ENCODE results near the gene SNX20. TPM values are rescaled to one million over a fixed set of nuclear protein-coding genes. Genes with fewer than 3 reads are reported as not detected.

SNX20 gene
- total RNA-seq, 1 experiment from 2014 or later = not detected

GRCh38 chr16:50659806-50660205 is 21.3 kb downstream of the SNX20 start:
- intact Hi-C loops (cut with micrococcal nuclease) = no loop called here
- Mint-ChIP-seq H3K4me3 (ENCODE audit: unreplicated experiment) (no peak overlapping the region), H3K36me3 (ENCODE audit: insufficient read depth, unreplicated experiment) (no peaks in the 10 kb centered on the region), H3K4me1 (ENCODE audit: insufficient read depth, unreplicated experiment) (no peaks in the 10 kb centered on the region), H3K27ac (ENCODE audit: low read depth, unreplicated experiment) (no peak overlapping the region), H3K27me3 (ENCODE audit: insufficient read depth, unreplicated experiment) (no peaks in the 10 kb centered on the region), H3K9me3 (ENCODE audit: unreplicated experiment) (no peaks in the 10 kb centered on the region)
- TF ChIP-seq CTCF (IDR thresholded peaks at IDR 0.05; ENCODE audit: unreplicated experiment) = no peak
- POLR2A ChIA-PET = interaction anchor here (0.6 kb wide), 1 partner anchor 612 kb away, joined by 3 read pairs; no protein-coding TSS in a partner anchor
- CTCF ChIA-PET = interaction anchor here (0.6 to 12.6 kb wide), 3 partner anchors 146 to 306 kb away, joined by 4 to 212 read pairs (median 6); partner anchors contain the start of gene BRD7
- DNase-seq (ENCODE audit: unreplicated experiment) = no peak
- no TSS peak for BruUV-seq (replicated peaks)

GRCh38 chr16:50657241-50657640 is 23.9 kb downstream of the SNX20 start:
- no peaks in the 10 kb centered on the region for H3K9me3 Mint-ChIP-seq (ENCODE audit: unreplicated experiment)
- intact Hi-C loops (cut with micrococcal nuclease) = no loop called here
- no peak overlapping the region for H3K4me3 Mint-ChIP-seq (ENCODE audit: unreplicated experiment)
- no peaks in the 10 kb centered on the region for H3K4me1 Mint-ChIP-seq (ENCODE audit: insufficient read depth, unreplicated experiment)
- no peaks in the 10 kb centered on the region for H3K27me3 Mint-ChIP-seq (ENCODE audit: insufficient read depth, unreplicated experiment)
- H3K36me3 Mint-ChIP-seq (ENCODE audit: insufficient read depth, unreplicated experiment) = no peaks in the 10 kb centered on the region
- TF ChIP-seq CTCF (IDR thresholded peaks at IDR 0.05; ENCODE audit: unreplicated experiment) = no peak
- no peak overlapping the region for H3K27ac Mint-ChIP-seq (ENCODE audit: low read depth, unreplicated experiment)
- CTCF ChIA-PET = interaction anchor here (0.6 to 1.3 kb wide), 4 partner anchors 8 to 257 kb away, joined by 3 to 7 read pairs (median 3); no protein-coding TSS in a partner anchor
- DNase-seq (ENCODE audit: unreplicated experiment) = no peak
- no TSS peak for BruUV-seq (replicated peaks)
- POLR2A ChIA-PET = interaction anchor here (0.6 kb wide), 1 partner anchor 267 kb away, joined by 3 read pairs; no protein-coding TSS in a partner anchor

GRCh38 chr16:50655558-50656055 is 25.5 kb downstream of the SNX20 start:
- no TSS peak for BruUV-seq (replicated peaks)
- ChIA-PET CTCF (interaction anchor here (0.6 kb wide), 2 partner anchors 11 to 29 kb away, joined by 3 to 4 read pairs; no protein-coding TSS in a partner anchor), POLR2A (no interaction called here)
- TF ChIP-seq CTCF (IDR thresholded peaks at IDR 0.05; ENCODE audit: unreplicated experiment) = no peak
- no peak overlapping the region for H3K27ac Mint-ChIP-seq (ENCODE audit: low read depth, unreplicated experiment)
- H3K9me3 Mint-ChIP-seq (ENCODE audit: unreplicated experiment) = no peaks in the 10 kb centered on the region
- H3K4me1 Mint-ChIP-seq (ENCODE audit: insufficient read depth, unreplicated experiment) = no peaks in the 10 kb centered on the region
- H3K36me3 Mint-ChIP-seq (ENCODE audit: insufficient read depth, unreplicated experiment) = no peaks in the 10 kb centered on the region
- no peak overlapping the region for H3K4me3 Mint-ChIP-seq (ENCODE audit: unreplicated experiment)
- DNase-seq (ENCODE audit: unreplicated experiment) = no peak
- intact Hi-C loops (cut with micrococcal nuclease) = no loop called here
- no peaks in the 10 kb centered on the region for H3K27me3 Mint-ChIP-seq (ENCODE audit: insufficient read depth, unreplicated experiment)

GRCh38 chr16:50653633-50654519 is 27.2 kb downstream of the SNX20 start:
- TF ChIP-seq CTCF (IDR thresholded peaks at IDR 0.05; ENCODE audit: unreplicated experiment) = no peak
- ChIA-PET CTCF (interaction anchor here (0.6 to 1.8 kb wide), 3 partner anchors 11 to 292 kb away, joined by 3 to 9 read pairs (median 3); no protein-coding TSS in a partner anchor), POLR2A (interaction anchor here (0.5 to 1.2 kb wide), 2 partner anchors 10 to 452 kb away, joined by 3 read pairs; no protein-coding TSS in a partner anchor)
- intact Hi-C loops (cut with micrococcal nuclease) = no loop called here
- Mint-ChIP-seq H3K27me3 (ENCODE audit: insufficient read depth, unreplicated experiment) (peaks cover under 1% of the 10 kb centered on the region), H3K36me3 (ENCODE audit: insufficient read depth, unreplicated experiment) (no peaks in the 10 kb centered on the region), H3K4me1 (ENCODE audit: insufficient read depth, unreplicated experiment) (no peaks in the 10 kb centered on the region), H3K9me3 (ENCODE audit: unreplicated experiment) (no peaks in the 10 kb centered on the region), H3K4me3 (ENCODE audit: unreplicated experiment) (no peak overlapping the region), H3K27ac (ENCODE audit: low read depth, unreplicated experiment) (no peak overlapping the region)
- DNase-seq (ENCODE audit: unreplicated experiment) = no peak
- no TSS peak for BruUV-seq (replicated peaks)
